GM19035 (cell line): ENCODE data around the gene DEAF1.

Source experiments
- ATAC-seq: cut with Tn5 transposase; IDR thresholded peaks from one replicate; pipeline ENCODE4 v1.9.1; 2021; ENCODE audit not compliant: unreplicated experiment

Gene DEAF1

DNA sequence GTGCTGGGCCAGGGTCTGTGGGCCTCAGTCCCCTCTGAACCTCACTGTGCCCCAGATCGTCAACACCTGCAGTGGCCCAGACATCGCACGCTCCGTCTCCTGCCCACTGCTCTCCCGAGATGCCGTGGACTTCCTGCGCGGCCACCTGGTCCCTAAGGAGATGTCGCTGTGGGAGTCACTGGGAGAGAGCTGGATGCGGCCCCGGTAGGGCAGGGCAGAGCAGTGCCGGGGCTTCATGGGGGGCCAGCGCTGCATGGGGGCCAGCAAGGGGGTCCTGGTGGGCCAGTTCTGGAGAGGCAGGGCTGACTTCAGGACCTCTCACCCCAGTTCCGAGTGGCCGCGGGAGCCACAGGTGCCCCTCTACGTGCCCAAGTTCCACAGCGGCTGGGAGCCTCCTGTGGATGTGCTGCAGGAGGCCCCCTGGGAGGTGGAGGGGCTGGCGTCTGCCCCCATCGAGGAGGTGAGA, 27.4 kb upstream of the DEAF1 start:
- no peak for ATAC-seq

DNA sequence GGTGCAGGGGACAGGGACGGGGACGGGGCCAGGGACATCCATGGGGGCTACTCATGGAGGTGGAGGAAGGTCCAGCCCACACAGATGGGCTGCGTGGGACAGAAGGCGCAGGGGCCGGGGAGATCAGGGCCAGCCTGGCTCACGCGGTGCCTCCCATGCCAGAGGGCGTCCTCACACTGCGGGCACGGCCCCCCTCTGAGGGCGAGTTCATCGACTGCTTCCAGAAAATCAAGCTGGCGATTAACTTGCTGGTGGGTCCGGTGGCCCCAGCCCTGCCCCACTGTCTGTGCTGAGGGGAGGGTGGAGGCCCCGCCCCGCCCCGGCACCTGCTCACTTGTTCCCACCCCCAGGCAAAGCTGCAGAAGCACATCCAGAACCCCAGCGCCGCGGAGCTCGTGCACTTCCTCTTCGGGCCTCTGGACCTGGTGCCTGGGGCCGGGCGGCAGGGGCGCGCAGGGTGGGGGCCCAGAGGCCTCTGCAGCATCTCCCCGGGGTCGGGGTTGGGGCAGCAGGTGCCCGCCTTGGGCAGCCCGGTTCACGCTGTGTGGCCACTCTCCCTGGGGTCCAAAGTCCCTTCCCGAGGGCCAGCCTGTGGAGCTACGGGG, 26.8 kb upstream of the DEAF1 start:
- ATAC-seq: no peak

GRCh38 chr11:721247-721740, 26.3 kb upstream of the DEAF1 start:
- no peak for ATAC-seq

- ATAC-seq: no peak
Measured at GRCh38 chr11:720642-721246, 25.7 kb upstream of the DEAF1 start.

GRCh38 chr11:720017-720641, 25.1 kb upstream of the DEAF1 start:
- ATAC-seq: no peak

- ATAC-seq: no peak
Measured at GRCh38 chr11:719214-720016, 24.4 kb upstream of the DEAF1 start.

GRCh38 chr11:714436-714835, 19.4 kb upstream of the DEAF1 start:
- no peak for ATAC-seq

DNA sequence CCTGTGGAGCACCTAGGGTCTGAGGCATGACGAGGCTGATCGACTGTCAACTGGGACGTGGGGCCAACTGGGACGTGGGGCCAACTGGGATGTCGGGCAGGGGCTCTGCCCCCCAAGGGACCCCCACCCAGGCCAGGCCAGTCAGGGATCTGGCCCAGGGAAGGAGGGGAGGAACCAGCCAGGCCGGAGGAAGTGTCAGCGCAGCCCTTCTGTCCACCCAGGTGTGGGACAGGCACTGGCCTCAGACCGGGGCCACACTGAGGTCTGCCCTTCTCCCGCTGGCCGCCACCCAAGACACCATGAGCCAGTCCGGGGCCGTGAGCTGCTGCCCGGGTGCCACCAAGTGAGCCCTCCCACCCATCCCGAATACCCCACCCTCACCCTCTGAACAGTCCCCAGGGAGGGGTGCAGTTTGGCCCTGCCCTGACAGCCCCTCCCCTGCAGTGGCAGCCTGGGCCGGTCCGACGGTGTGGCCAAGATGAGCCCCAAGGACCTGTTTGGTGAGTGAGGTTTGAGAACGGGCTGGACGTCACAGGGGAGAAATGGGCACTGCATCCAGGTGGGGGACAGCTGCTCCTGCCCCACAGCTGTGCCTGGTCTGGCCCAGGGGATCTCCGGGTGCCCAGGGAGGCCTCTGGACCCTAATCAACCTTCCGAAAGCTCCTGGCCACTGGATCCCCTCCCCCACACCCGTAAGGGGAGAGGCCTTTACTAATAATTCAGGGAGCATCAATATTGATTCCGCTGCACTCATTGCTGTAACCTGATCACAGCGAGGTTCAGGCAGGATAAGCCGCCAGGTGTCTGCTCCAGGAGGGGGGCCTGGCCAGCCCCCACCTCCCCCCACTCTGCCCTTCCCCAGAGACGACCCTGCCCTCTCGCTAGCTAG, 14.3 kb upstream of the DEAF1 start:
- no peak for ATAC-seq

- no peak for ATAC-seq
Measured at GRCh38 chr11:708511-708910, 13.5 kb upstream of the DEAF1 start.

- ATAC-seq: no peak
Measured at GRCh38 chr11:707817-708420, 12.9 kb upstream of the DEAF1 start.

GRCh38 chr11:706957-707816, 12.2 kb upstream of the DEAF1 start:
- ATAC-seq: no peak

DNA sequence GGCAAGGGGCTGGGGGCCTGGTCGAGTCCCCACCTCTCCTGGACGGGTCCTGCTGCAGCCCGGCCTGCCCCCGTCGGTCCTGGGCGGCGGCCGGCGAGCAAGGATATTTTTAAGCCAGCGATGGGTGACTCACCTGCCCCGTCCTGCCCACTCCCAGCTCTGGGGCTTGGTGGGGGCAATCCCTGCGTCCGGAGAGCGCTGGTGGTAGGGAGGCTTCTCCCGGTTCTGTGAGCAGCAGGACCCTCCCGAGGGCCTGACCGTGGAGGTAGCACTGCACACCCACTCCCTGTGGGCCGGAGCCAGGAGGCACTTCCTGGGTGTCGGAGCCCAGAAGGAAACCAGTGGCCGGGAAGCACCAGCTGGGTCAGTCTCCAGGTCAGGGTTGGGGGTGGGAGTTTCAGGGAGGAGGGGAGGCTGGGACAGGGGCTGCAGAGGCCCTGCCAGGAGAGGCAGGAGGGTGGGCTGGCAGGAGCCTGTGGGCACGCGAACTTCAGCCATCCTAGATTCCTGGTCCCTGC, 11.5 kb upstream of the DEAF1 start:
- ATAC-seq: no peak

- ATAC-seq: no peak
Measured at GRCh38 chr11:705646-706438, 10.8 kb upstream of the DEAF1 start, which contains the start of gene EPS8L2. Gene EPS8L2, plus strand, starts transcription at chr11:706231. Its CDS starts 3,177 bp downstream, at chr11:709408.

GRCh38 chr11:704781-705645, 10.0 kb upstream of the DEAF1 start:
- ATAC-seq: no peak

GRCh38 chr11:704228-704674, 9.2 kb upstream of the DEAF1 start:
- ATAC-seq: no peak

DNA sequence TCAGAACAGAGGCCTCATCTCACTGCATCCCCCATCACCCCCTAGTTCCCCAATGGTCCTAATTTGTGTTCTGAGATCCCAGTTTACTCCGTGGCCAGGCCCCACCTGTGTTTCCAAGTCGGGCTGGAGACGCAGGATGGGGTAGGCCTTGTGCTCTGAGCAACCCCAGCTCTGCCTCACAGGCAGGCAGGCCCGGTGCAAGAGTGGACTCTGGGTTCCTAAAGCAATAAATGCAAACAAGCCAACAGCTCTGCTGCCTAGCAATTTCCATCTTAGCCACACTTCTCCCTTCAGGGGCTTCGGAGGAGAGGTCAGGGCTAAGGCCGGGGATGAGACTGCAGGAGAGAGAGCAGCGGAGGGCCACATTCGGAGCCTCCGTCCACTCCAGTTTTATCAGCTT, 8.5 kb upstream of the DEAF1 start:
- ATAC-seq: no peak
